C4-2B (cell line): ENCODE results near the gene HPCAL1.

Source experiments
- H3K27ac ChIP-seq: fragments of 450-650 bp; 2 replicates; pipeline ENCODE4 v1.5.1; 2017
- ZFX ChIP-seq: fragments of 450-650 bp; IDR thresholded peaks from 2 replicates; pipeline ENCODE4 v1.6.1; 2017
- TF ChIP-seq, protein P1 (sequence below): fragments of 450-650 bp; conservative IDR thresholded peaks from 2 replicates; pipeline ENCODE4 v1.5.1; 2017; ENCODE audit warnings: mild to moderate bottlenecking

Gene HPCAL1

DNA sequence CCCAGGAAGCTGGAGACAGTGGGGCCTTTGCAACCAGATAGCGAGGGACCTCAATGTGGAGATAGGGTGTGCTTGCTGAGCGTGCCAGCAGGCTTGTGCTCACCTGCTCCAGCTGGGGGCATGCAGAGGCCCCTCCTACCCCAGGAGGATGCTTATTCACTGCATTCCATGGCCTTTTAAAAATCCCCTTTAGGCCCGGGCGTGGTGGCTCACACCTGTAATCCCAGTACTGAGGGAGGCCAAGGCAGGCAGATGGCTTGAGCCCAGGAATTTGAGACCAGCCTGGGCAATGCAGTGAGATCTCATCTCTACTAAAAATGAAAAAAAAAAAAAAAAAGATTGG lies 90.9 kb downstream of the HPCAL1 start:
- H3K27ac ChIP-seq = no peak overlapping the region
- no peak for TF ChIP-seq ZFX
- TF ChIP-seq, protein P1, sequence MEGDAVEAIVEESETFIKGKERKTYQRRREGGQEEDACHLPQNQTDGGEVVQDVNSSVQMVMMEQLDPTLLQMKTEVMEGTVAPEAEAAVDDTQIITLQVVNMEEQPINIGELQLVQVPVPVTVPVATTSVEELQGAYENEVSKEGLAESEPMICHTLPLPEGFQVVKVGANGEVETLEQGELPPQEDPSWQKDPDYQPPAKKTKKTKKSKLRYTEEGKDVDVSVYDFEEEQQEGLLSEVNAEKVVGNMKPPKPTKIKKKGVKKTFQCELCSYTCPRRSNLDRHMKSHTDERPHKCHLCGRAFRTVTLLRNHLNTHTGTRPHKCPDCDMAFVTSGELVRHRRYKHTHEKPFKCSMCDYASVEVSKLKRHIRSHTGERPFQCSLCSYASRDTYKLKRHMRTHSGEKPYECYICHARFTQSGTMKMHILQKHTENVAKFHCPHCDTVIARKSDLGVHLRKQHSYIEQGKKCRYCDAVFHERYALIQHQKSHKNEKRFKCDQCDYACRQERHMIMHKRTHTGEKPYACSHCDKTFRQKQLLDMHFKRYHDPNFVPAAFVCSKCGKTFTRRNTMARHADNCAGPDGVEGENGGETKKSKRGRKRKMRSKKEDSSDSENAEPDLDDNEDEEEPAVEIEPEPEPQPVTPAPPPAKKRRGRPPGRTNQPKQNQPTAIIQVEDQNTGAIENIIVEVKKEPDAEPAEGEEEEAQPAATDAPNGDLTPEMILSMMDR = no peak

DNA sequence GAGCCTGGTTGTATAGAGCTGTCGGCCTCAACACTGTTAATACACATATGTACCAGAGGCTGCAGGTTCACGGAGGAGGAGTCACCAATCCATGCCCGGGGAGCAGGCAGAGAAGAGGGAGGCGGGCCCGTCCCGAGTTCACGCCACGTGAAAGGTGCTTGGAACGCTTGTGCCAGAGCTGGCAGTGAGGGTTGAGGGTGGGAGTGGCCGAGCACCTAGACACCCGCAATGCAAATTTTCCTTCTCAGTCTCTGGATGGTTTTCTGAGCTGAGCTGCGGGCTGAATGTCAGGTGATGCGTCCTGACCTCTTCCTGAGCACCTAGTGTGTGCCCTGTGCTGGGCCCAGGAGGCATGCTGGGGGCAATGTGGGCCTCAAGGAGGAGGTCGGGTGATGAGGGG lies 93.2 kb downstream of the HPCAL1 start:
- H3K27ac ChIP-seq = no peak overlapping the region
- TF ChIP-seq, protein P1 = no peak
- no peak for TF ChIP-seq ZFX

DNA sequence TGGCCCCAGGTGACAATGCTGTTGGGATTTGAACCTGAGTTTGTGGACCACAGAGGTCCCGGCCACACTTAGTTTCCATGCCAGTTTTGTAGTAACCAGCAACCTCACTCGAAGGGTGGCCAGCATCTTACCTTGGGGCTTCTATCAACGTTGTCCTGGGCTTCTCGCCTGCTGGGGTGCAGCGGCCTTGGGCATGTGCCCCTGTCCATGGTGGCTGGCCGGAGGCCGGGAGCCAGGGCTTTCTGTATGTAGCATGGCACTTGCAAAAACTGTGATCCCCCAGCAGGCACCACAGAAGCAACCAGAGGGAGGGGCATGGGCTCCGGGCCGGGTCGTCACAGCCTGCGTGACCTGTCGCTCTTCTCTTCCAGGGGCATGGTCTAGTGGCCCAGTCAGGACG lies 93.8 kb downstream of the HPCAL1 start:
- no peak overlapping the region for H3K27ac ChIP-seq

DNA sequence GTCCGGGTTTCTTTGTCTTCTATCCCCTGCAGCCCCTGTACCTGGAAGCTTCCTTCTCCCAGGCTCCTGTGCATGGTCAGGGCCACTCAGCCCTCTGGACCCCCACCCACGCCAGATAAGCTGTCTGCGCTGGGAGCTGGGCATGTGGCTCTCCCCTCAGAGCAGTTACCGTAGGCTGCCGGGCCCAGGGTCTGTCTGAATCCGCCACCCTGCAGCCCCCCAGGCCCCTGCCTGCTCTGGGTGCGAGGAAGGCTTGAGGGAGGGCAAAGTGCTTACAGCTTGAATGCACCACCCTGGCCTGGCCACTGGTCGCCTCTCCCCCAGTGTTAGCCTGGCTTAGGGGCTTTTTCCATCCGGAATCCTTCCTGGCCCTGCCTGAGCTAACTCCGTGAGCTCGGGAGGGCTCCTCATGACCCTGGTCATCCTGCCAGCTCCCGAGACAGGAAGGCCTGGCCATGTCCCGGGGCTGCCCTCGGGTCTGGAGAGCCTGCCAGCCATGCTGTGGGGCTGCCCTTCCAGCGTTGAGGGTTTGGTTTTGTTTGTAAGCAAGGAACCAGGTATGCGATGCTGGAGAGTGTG lies 94.7 kb downstream of the HPCAL1 start:
- H3K27ac ChIP-seq = no peak overlapping the region

More for the DNA sequence above, 93.8 kb downstream of the HPCAL1 start:
- no peak for TF ChIP-seq ZFX
- TF ChIP-seq, protein P1 = no peak

DNA sequence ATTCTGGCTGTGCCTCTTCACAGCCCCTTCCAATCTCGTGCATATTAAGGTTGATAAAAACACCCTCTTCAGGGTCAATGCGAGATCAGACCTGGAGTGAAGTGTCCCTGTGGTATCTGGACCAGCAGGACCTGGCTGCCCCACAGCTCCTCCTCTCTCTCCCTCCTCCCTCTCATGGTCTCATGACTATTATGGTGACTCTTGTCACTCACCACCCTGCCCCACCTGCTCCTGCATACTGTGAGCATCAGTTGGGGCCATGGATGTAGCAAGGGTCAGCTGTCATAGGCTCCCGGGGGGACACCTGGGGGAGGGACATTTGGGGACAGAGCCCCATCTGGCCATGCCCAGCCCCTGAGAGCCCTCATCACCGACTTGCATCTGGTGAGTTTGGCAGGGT lies 95.2 kb downstream of the HPCAL1 start:
- TF ChIP-seq, protein P1 = no peak
- TF ChIP-seq ZFX = no peak
- no peak overlapping the region for H3K27ac ChIP-seq

More for the DNA sequence above, 94.7 kb downstream of the HPCAL1 start:
- TF ChIP-seq ZFX = no peak
- TF ChIP-seq, protein P1 = no peak

DNA sequence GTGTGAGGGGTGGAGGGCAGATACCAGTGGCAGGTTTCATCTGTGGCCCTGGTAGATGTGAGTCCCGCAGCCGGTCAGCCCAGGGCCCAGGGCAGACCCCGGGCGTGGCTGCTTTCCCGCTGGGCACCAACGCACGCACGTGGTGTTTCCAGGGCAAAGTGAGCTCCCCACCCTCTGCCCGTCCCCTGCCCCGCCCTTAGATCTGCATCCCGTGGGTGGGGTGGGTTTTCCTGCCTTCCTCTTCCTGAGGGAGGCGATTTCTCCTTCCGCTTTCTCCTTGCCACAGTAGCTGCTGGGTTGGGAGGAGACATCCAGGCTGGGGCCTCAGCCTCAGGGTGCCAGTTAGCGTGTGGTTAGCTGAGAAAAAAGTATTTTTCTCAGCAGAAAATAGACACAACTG lies 95.8 kb downstream of the HPCAL1 start:
- no peak overlapping the region for H3K27ac ChIP-seq

DNA sequence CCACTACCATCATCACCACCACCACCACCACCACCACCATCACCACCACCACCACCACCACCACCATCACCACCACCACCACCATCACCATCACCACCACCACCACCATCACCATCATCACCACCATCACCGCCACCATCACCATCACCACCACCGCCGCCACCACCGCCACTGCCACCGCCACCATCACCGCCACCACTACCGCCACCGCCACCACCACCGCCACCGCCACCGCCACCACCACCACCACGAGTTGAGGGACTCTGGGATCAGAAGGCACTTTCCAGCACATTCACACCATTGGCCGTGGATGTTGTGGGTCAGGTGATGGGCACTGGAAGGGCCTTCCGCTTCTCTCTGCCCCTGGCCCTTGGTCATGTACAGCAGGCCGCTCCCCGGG lies 96.7 kb downstream of the HPCAL1 start:
- no peak overlapping the region for H3K27ac ChIP-seq

More for the DNA sequence above, 95.8 kb downstream of the HPCAL1 start:
- no peak for TF ChIP-seq ZFX
- TF ChIP-seq, protein P1 = no peak

More for the DNA sequence above, 96.7 kb downstream of the HPCAL1 start:
- TF ChIP-seq, protein P1 = no peak
- no peak for TF ChIP-seq ZFX
